NCI-H748 (cell line): ENCODE results near the gene HOXB7.

ENCODE experiments used
- DNase-seq: peaks from one replicate; lab custom pipeline; 2025; ENCODE audit not compliant: unreplicated experiment; lab: John Stamatoyannopoulos, UW

HOXB7 gene

GRCh38 chr17:48596735-48597527 lies 13.9 kb downstream of the HOXB7 start:
- DNase-seq, result peak; percentile 46

GRCh38 chr17:48596000-48596734 lies 14.7 kb downstream of the HOXB7 start:
- DNase-seq, result peak; percentile 46

- DNase-seq, result no peak
These were observed 15.4 kb downstream of the HOXB7 start for GRCh38 chr17:48595278-48595999.

- DNase-seq, result no peak
These were observed 16.1 kb downstream of the HOXB7 start for GRCh38 chr17:48594538-48595277.

GRCh38 chr17:48593840-48594537 lies 16.8 kb downstream of the HOXB7 start:
- peak; percentile 94 for DNase-seq

GRCh38 chr17:48593126-48593829 lies 17.5 kb downstream of the HOXB7 start, which contains the start of gene HOXB5:
TSS of gene HOXB5 (minus strand) at chr17:48593779. CDS start at chr17:48593682, 97 bp downstream.
- peak; percentile 83 for DNase-seq

GRCh38 chr17:48592577-48592976 lies 18.2 kb downstream of the HOXB7 start:
- peak; percentile 24 for DNase-seq

- DNase-seq, result no peak
These were observed 18.7 kb downstream of the HOXB7 start for GRCh38 chr17:48592057-48592514.

- DNase-seq, result no peak
These were observed 19.4 kb downstream of the HOXB7 start for GRCh38 chr17:48591255-48592056.

GRCh38 chr17:48590607-48591161 lies 20.1 kb downstream of the HOXB7 start:
- DNase-seq, result no peak

- DNase-seq, result no peak
These were observed 20.8 kb downstream of the HOXB7 start, which contains the start of gene HOXB3 for GRCh38 chr17:48589831-48590606. TSS of gene HOXB3 (minus strand) at chr17:48590241. CDS start at chr17:48552474, 37,767 bp downstream.

GRCh38 chr17:48589060-48589830 lies 21.6 kb downstream of the HOXB7 start:
- DNase-seq, result no peak

- no peak for DNase-seq
These were observed 22.3 kb downstream of the HOXB7 start for GRCh38 chr17:48588528-48588927.

- no peak for DNase-seq
These were observed 22.8 kb downstream of the HOXB7 start for GRCh38 chr17:48588074-48588415.

- DNase-seq, result peak; percentile 60
These were observed 23.3 kb downstream of the HOXB7 start for GRCh38 chr17:48587276-48588073.
